ENCODE measurements around the gene PNPO.

GRCh38 chr17:47937941-47938340 lies 3.4 kb upstream of the PNPO start:
- no peak for TF ChIP-seq CTCF (IDR thresholded peaks at IDR 0.05; ENCODE audit: low read length)
- no peak for TF ChIP-seq EZH2phosphoT487 (IDR thresholded peaks at IDR 0.05; ENCODE audit: low read length)
